Parathyroid adenoma (tissue), 2 donors: ENCODE data around the gene ROR2.

ENCODE experiments used
- H2AFZ ChIP-seq: fragments of 300-600 bp; sonication (generic); one replicate; pipeline ENCODE4 v1.7.0; 2017; ENCODE audit warnings: antibody characterized with exemption, mild to moderate bottlenecking
- H3K27ac ChIP-seq: fragments of 300-600 bp; sonication (generic); one replicate; pipeline ENCODE4 v1.7.0; 2017
- H3K27me3 ChIP-seq: fragments of 300-600 bp; sonication (generic); one replicate; pipeline ENCODE4 v1.7.0; 2017; ENCODE audit warnings: low read length; ENCODE audit not compliant: control insufficient read depth, insufficient read depth
- H3K36me3 ChIP-seq: fragments of 300-600 bp; sonication (generic); one replicate; pipeline ENCODE4 v1.7.0; 2017; ENCODE audit warnings: low read length; ENCODE audit not compliant: control insufficient read depth, insufficient read depth
- H3K4me1 ChIP-seq: fragments of 300-600 bp; sonication (generic); one replicate; pipeline ENCODE4 v1.7.0; 2017; ENCODE audit warnings: control low read depth
- H3K4me2 ChIP-seq: fragments of 300-600 bp; sonication (generic); one replicate; pipeline ENCODE4 v1.7.0; 2017; ENCODE audit warnings: low read length
- H3K4me3 ChIP-seq: fragments of 300-600 bp; sonication (generic); one replicate; pipeline ENCODE4 v1.7.0; 2017; ENCODE audit warnings: low read depth, low read length
- H3K79me2 ChIP-seq: fragments of 300-600 bp; sonication (generic); one replicate; pipeline ENCODE4 v1.7.0; 2017; ENCODE audit warnings: control low read depth
- H3K9ac ChIP-seq: fragments of 300-600 bp; sonication (generic); one replicate; pipeline ENCODE4 v1.7.0; 2017; ENCODE audit warnings: mild to moderate bottlenecking
- H3K9me3 ChIP-seq: fragments of 300-600 bp; sonication (generic); one replicate; pipeline ENCODE4 v1.7.0; 2017; ENCODE audit warnings: low read length; ENCODE audit not compliant: control insufficient read depth
- CTCF ChIP-seq: fragments of 300-600 bp; sonication (generic); IDR thresholded peaks from one replicate; pipeline ENCODE4 v1.7.0; 2017; ENCODE audit warnings: antibody characterized with exemption, mild to moderate bottlenecking
- donor health status: primary hyperparathyroidism.

ROR2 gene

GRCh38 chr9:91604451-91605179 lies 345.4 kb downstream of the ROR2 start:
- Histone ChIP-seq H3K9ac (no peak overlapping the region), H3K36me3 (no peaks in the 10 kb centered on the region), H3K27me3 (peaks cover 5% of the 10 kb centered on the region), H3K4me3 (no peak overlapping the region), H3K4me2 (no peak overlapping the region), H3K27ac (no peak overlapping the region), H3K79me2 (no peaks in the 10 kb centered on the region), H2AFZ (no peak overlapping the region), H3K4me1 (no peaks in the 10 kb centered on the region), H3K9me3 (no peaks in the 10 kb centered on the region)
- TF ChIP-seq CTCF, result no peak

- Histone ChIP-seq H3K27ac (no peak overlapping the region), H3K4me1 (no peaks in the 10 kb centered on the region), H3K79me2 (no peaks in the 10 kb centered on the region), H3K27me3 (peaks cover 5% of the 10 kb centered on the region), H3K9ac (no peak overlapping the region), H2AFZ (no peak overlapping the region), H3K4me2 (no peak overlapping the region), H3K36me3 (no peaks in the 10 kb centered on the region), H3K9me3 (no peaks in the 10 kb centered on the region), H3K4me3 (no peak overlapping the region)
- TF ChIP-seq CTCF, result no peak
Observed at GRCh38 chr9:91603932-91604331, 346.1 kb downstream of the ROR2 start.

GRCh38 chr9:91599564-91599963 lies 350.5 kb downstream of the ROR2 start:
- no peak overlapping the region for H3K4me3 ChIP-seq

GRCh38 chr9:91591627-91592026 lies 358.4 kb downstream of the ROR2 start:
- H3K9me3 ChIP-seq, result no peaks in the 10 kb centered on the region
- no peak overlapping the region for H3K4me2 ChIP-seq
- H2AFZ ChIP-seq, result no peak overlapping the region
- H3K27me3 ChIP-seq, result no peaks in the 10 kb centered on the region
- H3K4me1 ChIP-seq, result no peaks in the 10 kb centered on the region
- H3K9ac ChIP-seq, result no peak overlapping the region
- H3K4me3 ChIP-seq, result no peak overlapping the region
- H3K27ac ChIP-seq, result no peak overlapping the region
- H3K79me2 ChIP-seq, result no peaks in the 10 kb centered on the region
- TF ChIP-seq CTCF, result no peak
- no peaks in the 10 kb centered on the region for H3K36me3 ChIP-seq

More at GRCh38 chr9:91599564-91599963, 350.5 kb downstream of the ROR2 start:
- Histone ChIP-seq H2AFZ (no peak overlapping the region), H3K4me2 (no peak overlapping the region), H3K27ac (no peak overlapping the region), H3K27me3 (no peaks in the 10 kb centered on the region), H3K4me1 (no peaks in the 10 kb centered on the region), H3K79me2 (no peaks in the 10 kb centered on the region), H3K9me3 (no peaks in the 10 kb centered on the region), H3K9ac (no peak overlapping the region), H3K36me3 (no peaks in the 10 kb centered on the region)
- TF ChIP-seq CTCF, result no peak

- Histone ChIP-seq H3K4me3 (no peak overlapping the region), H3K4me2 (no peak overlapping the region), H3K4me1 (no peaks in the 10 kb centered on the region), H3K9ac (no peak overlapping the region), H2AFZ (no peak overlapping the region), H3K9me3 (no peaks in the 10 kb centered on the region), H3K27ac (no peak overlapping the region), H3K27me3 (no peaks in the 10 kb centered on the region), H3K79me2 (no peaks in the 10 kb centered on the region), H3K36me3 (no peaks in the 10 kb centered on the region)
- TF ChIP-seq CTCF, result no peak
Observed at GRCh38 chr9:91589101-91589553, 360.9 kb downstream of the ROR2 start.
